Measurements from ENCODE around the gene SMPX.

DNA sequence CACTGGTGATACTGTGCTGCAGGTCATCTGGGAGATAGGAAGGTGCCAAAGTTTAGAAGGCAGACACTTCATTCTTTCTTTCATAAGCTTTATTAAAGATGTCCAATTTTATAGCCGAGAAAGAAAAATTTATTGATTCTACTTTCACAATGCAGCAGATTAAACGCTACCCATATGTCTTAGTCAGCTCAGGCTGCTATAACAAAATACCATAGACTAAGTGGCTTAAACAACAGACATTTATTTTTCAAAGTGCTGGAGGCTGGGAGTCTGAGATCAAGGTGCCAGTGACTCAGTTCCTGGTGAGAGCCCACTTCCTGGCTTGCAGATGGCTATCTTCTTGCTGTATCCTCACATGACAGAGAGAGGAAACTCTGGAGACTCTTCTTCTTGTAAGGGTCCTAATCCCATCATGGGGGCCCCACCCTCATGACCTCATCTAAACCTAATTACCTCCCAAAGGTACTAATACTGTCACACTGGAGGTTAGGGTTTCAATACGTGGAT, 66.4 kb downstream of the SMPX start:
- no peak for TF ChIP-seq CTCF (conservative IDR thresholded peaks at IDR 0.05 in 1 of 2, IDR thresholded peaks at IDR 0.05 in 1 of 2; ENCODE audit: extremely low read depth in 1 of 2, insufficient read depth in 1 of 2, low read depth in 1 of 2, low read length in 2 of 2)
- no peak for TF ChIP-seq EZH2 (IDR thresholded peaks at IDR 0.05; ENCODE audit: borderline replicate concordance, low read length)
